Stimulated activated CD8-positive, alpha-beta memory T cell treated with anti-CD3 and anti-CD28 coated beads, Interleukin-15, amount 100 ng/mL, for 4 hours (primary cell): Measurements from ENCODE around the gene ANKRD63.

Experiments
- DNase-seq, 2 donors: peaks; one replicate each; pipeline ENCODE4 v3.0.0-alpha.2; 2020; ENCODE audit warnings: low read depth in 2 of 2

ANKRD63 gene

DNA sequence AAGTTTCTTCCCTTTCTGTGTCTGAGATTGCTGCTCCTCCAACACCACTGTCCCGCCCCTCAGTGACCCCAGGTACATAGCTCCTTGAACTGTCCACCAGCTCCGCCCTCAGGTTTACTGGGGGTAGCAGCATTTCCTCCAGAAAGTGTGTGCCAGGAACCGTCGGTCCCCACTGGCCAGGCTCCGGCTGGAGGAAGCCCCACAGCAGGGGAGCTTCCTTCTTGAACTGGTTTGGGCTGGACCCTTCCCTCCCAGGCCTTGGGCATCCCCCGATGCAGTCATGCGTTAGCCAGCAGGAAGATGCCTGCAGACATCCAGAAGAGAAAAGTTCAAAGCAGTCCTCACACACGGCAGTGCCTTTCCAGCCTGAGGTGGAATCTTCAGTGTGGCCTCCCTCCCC is 24.3 kb downstream of the ANKRD63 start:
- DNase-seq, result no peak

DNA sequence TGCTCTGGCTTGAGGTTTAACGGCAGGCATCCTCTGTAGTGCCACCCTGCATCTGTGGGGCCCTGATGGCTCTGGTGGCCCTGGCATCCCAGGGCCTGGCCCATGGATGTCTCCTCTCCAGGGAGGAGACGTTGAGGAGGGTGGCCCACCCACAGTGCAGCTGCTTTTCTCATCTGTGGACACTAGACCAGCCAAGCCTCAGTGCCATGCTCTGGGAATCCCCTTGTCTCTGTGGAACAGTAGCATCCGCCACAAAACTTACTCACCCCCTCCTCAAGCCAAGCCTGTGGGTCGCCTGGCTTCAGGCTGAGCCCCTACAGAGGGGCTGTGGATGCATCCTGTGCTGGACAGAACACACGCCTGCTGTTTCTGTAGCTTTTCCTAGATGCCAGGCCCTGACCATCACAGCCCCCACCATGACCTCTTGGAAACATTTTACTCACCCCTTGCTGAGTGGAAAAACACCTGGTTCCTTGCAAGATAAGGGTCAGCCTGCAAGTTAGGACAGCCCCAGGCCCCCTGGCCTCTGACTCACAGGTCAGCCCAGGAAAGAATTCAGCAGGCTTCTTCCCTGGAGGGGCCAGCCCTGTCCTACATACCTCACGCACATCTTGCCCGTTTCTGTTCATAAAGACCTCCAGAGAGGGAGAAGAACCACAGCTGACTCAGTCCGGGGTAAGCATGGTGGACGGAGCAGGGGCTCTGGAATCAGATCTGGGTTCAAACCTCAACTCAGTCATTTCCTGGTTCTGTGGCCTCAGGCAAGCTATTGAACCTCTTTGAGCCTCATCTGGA is 25.0 kb downstream of the ANKRD63 start:
- no peak for DNase-seq

DNA sequence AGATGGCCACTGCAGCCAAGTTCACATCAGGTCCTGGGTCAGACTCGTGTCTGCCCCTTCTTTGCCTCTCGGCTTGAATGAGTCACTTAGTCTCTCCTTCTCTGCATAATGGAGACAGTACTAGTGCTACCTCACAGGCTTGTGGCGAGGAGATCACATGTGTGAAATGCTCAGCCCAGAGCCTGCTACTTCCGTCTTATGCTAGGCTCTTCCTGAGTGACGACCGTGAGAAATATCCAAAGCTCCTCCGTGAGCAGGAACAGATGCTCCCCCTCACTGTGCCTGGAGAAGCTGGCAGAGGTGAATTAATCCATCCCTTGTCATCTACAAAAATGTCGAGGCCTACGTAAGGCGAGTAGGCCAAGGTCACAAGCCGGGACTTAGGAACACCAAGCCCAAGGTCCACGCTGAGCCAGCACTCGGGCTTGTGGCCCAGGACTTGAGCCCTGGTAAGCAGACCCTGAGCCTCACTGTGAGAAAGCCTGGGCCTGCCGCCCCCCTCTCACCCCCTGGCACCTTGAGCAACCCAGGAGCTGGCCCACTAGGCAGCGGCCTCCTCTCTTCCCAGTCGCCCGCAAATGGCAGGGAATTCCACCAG is 26.1 kb downstream of the ANKRD63 start:
- no peak for DNase-seq

DNA sequence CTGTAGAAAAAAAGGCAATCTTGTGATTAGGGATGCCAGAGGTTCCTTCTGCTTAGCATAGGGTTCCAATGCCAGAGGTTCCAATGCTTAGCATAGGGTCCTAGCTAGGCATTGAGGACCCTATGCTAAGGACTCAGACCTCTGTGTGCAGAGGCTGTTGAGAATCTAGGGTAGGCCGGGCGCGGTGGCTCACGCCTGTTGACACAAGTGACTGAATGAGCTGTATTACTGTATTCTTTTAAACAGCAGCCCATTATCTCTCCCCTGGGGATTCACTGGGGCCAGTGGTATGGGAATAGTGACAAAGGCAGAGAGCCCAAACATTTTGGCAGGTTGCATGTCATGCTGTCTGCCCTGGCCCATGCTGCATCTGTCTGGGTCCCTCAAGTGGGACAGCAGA is 27.8 kb downstream of the ANKRD63 start:
- DNase-seq, result no peak

DNA sequence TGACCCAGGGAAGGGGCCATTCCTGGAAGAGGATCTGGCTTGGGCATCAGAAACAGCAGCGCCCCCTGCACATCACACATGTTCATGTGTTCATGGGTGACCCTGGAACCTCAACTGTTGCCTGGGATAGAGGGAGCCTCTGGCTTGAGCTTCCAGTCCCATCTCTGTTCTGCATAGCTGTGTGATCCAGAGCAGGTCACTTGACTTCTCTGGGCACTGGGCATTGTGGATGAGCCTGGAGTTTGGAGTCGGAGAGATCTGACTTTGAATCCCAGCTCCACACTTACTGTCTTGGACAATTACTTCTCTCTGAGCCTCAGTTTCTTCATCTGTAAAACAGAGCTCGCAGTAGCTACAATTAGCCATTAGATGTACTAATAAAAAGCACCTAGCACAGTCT is 28.4 kb downstream of the ANKRD63 start:
- no peak for DNase-seq

DNA sequence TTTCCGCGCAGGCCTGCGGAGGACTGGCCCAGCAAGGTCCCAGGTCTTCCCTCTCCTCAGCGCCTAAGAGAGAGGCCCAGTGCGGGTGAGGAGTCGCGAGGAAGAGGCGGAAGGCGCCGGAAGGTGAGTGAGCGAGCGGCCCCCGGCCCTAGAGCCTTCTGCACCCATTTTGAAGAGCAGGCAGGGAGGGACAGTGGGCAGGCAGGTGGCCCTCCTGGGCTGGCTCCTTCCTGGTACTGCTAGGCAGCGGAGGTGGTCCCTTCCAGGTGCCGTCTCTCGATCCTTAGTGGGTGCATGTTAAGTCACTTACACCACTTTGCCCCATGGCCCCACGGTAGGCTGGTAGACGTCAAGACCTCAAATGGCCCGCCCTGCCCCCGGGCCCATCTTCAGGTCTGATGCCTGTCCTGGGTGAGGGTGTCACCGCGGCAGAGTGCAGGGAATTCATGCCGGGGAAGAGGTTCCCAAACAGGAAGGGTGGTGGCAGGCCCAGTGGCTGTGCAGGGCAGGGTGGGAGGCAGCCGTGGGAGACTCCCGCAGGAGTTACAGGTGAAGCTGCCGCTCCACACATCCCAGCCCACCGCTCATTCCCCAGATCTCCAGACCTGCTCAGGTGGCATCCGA is 29.6 kb downstream of the ANKRD63 start:
- DNase-seq, result no peak

DNA sequence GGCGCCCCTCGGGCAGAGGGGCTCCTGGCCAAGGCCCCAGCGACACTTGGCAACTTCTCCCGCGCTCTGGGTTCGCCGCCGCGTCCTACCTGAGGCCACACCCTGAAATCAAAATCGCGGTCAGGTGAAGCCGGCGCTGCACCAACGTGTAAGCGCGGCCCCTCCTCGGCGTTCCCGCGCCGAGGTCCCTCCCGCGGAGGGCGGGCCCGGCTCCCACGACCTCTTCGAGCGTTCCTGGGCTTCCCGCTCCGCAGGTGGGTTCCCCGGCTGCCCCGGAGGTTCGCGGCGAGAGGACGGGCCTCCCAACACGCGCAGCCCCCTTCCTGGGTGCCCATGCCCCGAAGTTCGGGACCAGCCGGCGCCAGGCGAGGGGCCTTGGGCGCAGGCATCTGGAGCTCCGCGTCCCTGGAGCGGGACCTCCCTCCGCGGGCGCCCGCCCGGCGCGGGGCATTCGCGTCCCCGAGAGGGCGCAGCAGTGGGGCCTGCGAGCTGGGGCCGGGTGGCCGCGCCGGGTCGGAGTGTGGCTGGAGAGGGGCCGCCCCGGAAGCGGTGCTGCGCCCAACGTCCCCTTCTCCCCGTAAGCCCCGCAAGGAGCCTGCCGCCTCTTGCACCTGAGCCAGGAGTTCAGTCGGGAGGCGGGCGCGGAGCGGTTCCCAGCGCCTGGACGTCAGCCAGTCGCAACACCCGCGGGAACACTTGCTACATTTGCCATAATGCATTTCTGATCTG is 30.3 kb downstream of the ANKRD63 start:
- no peak for DNase-seq

DNA sequence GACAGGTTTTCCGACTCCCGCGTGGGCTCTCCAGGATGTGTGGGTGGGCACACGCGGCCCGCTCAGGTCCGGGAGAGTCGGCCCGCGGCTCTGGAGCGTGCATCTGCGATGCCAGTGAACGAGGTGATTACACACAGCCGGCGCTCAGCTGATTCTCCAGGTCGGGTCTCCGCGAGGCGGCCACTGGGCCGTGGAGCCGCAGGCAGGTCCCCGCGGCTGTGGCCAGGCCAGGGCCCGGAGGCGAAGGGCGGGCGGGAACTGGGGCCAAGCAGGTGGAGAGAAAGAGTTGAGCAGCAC is 30.8 kb downstream of the ANKRD63 start:
- DNase-seq, result no peak

DNA sequence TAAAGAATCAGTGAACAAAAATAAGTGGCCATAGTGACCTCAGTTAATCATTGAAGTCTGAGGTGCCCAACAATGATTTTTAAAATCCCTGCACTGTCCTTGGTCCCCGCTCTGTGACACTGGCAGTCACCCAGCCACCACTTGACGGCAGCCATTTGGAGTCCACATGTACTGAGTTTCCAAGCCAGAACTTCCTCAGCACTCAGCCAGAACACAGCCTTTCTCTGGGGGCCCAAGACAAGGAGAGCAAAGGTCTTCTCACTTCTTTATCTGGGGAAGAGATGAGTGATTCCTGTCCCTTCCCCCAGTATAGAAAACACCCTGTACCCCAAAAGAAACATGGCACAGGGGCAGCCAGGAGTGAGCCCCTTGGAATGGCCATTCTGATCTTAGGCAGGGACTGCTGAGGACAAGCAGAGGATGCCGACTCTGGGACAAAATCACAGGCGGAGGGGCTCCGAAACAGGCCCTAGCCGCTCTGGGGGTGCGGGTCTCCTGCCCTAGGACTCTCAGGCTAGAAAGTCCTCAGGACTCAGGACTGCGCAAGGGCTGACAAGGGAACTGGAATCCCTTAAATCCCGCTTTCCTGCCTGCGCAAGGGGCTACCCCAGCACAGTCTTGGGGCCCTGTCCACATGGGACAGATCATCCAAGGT is 31.3 kb downstream of the ANKRD63 start:
- DNase-seq, result no peak

DNA sequence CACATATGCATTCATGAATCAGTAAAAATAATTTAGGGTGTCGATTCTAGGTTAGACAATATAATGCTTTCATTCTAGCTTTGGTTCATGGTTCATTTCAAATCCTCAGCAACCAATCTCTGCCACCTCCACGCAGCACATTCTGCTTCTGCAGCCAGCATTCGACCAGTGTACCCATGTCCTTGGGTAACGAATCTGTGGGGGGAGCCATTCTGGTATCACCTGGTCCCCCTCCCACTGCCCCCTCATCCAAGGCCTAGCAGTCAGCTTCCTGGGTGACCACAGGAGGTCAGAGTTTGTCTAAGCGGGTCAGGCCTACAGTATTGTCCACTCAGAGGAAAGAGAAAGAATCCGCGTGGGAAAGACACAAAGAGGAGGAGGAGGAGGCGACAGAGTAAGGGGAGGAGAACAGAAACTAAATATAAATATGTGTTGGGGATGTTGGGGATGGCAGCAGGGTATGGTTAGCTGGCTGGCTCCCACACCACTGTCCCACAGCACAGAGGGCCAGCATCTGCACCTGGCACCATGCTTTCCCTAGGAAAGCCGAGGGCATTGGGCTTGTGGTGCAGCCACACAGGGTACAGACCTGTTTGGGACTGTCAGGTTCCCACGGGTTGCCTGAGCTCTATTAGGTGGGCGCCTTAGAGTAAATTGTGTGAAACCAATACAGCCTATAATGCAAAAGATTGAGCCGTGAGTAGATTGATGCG is 31.9 kb downstream of the ANKRD63 start:
- DNase-seq, result no peak

DNA sequence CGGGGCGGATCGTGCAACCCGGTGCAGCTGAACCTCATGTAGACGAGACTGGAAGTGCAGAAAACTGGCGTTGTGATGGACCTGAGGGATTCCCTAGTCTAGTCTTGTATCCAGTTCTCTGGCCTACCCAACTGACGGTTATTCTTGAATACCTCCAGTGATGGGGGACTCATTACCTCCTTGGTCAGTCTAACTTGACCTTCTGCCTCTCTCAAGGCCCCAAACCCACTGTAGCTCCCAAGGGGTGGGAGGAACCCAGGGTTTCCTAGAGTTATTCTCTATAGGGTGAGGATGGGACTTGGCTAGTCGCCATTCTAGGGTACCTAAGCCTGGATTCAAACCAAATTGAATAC is 32.6 kb downstream of the ANKRD63 start:
- DNase-seq, result no peak

DNA sequence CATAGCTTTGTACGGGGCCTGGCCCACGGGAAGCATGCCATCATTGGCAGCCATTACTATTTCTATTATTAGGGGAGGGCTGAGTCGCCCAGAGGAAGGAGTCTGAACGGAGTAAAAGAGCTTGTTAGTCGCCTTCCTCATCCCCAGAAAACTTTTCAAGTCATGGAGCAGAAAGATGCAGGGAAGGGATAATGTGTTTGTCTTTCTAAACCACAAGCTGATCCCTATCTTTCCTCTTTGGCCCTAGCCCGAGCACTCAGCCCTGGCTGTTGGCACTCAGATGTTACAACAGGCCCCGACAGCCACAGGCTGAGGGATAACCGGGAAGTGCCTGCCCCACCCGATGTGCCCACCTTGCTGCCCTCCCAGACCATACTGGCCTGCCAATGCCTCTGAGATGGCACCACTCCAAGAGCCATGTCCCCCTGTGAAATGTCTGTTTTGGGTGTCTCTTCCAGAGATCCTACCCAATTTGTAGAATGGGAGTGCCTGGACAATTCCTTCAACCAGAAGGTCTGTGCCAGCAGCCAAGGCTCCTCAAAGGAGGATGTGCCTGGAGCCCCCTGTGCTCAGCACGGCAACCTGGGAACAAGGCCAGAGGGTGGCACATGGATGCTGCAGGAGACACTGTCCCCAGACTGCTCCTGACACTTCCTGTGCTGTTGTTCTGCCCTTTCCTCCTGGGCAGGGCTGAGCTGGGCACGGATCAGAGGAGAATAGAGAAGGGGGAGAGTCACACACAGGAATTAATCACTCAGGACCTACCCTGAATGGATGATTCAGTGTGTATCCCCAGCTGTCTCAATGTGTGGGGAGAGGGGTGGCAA is 33.2 kb downstream of the ANKRD63 start:
- no peak for DNase-seq

DNA sequence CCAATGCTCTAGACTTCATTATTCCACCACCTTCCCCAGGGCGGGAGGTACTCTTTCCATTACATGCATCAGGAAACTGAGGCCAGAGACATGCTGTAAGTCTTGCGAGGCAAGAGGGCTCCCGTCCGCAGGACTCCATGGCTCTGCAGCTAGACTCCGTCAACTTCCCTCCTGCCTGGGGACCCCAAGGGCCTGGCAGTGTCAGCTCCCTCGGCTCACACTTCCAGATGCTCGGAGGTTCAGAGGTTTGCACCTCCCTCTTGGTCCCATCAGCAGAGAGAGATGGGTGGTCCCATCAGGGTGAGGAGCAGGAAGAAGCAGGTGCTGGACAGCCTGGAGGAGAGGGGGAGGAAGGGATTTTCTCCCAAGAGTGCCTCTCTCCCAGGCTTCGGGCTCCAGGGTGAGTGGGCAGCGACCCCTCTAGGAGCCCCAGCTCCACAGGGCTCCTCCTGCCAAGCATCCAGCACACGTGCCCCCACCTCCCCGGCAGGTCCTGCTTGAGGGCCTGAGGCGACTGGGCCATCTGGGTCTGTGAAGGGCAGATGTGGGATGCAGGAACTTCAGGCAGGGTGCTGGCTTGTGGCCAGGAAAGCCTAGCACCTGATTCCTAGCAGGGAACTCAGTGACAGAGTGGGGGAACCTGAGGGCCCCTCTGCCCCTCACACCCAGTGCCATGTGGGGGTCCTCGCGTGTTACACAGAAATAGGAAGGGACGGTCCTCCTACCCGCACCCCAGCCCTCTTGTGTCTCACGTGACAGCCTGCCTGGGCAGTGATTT is 34.7 kb downstream of the ANKRD63 start:
- no peak for DNase-seq

DNA sequence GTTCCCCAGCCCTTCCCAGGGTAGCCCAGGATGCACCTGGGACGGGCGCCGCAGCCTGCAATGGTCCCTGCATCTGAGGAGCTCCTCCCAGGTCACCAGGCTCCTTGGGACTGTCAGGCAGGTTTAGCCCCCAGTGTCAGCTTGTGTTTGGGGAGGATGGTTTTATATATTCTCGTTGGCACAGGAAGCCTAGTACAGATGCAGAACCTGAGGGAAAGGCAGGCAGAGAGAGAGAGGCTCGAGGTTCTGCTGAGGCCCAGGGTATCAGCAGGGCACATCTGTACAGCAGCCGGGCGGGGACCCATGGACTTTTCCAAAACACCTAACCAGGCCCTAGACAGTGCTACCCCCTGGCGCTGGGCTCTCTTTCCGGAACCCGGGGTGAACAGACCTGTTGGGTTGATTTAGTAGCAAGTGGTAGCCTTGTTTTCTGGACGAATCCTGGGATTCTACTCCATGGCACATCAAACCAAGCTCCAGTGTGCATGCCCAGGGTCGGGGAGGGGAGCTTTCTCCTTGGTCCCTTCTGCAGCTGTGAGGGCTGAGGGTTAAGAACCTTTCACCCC is 35.4 kb downstream of the ANKRD63 start:
- no peak for DNase-seq

DNA sequence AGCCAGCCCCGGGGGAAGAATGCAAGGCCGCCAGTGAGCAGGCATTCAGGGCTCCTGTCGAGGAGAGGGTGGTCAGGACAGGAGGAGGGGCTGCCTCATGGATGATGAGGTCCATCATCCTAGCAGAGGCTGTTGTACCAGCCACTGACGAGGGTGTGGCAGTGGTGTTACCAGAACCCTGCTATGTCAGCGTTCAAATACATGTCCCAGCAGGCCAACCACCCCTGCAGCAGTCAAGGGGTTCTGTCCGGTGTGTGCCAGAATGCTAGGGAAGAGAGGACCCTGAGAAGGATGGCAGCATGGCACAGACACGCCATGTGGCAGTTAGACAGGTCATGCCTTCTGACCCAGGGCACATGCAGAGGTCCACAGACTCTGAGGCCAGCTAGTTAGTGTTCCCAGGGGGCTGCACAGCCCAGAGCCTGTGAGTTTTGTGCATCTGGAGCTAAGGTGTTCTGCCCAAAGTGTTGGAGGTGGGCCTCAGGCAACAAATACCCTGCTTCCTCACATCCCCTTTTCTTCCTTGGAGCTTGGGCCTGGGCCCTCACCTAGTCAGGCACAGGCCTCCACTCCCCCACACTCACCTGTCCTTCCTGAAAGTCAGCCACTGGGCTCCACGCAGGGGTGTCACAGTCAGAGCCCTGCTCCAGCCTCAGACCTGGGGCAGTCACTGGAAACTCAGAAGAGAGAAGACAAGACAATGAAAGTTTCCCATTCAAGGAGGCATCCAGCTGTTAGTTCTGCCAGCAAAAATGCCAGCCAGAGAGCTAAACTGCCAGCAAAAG is 36.2 kb downstream of the ANKRD63 start:
- no peak for DNase-seq

DNA sequence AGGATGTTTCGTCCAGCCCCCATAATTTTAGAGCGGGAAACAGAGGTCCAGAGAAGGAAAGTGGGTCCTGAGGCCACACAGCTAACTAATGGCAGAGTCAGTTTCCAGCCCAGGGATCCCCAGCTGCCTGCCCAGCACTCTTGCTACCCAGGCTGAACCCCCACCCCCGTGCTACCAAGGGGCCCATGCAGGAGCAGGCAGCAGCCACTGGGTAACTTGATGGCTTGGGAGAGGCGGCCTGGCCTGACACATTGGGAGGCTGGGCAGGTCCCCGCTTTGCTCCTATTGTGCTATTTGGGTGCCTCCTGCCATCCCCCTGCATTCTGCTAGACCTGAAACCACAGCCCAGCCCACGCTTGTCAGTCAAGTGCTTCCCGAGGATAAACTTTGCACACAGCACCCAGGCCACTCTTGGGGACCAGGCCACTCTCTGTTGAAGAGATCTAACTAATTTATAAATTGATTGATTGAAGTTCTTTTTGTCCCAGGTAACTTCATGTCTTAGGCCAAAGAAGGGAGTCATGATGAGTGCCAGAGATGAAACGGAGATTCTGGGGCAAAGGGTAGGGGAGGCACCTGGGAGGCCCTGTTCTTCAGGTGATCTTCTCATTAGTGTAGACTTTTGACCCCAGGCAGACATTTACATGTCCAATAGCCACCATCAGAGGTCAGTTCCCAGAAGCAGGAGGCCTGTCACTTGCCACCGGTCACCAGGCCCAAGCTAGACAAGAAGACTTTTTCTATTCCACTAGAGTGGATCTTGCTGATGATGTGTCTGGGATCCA is 37.0 kb downstream of the ANKRD63 start:
- no peak for DNase-seq

DNA sequence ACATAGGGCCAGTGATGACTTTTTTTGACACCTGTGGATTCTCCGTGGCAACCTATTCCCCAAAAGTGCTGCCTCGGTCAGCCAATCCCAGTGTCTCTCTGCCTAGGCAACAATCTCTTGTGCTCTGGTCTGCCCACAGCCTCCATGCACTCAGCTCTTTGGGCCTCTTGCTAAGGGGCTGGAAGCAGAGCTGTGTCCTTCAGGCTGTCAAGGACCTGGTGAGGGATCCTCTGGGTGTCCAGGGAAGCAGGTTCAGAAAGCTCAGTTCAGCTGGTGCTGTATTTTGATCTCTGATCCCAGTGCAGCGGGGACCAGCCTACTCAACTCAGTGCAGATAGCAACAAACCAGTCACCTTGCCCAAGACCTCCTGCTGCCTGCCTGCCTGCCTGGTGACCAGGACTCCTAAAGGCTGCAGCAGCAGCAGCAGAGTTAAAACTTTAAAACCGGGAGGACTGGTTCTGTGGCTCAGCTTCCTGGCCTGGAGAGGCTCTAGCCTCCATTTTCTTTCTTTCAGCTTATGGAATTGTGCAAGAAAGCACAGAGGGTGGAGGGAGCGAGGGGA is 37.8 kb downstream of the ANKRD63 start:
- no peak for DNase-seq
